Bronchial epithelial cell (primary cell): ENCODE data around the gene BLOC1S3. TPM values are rescaled to one million over a fixed set of nuclear protein-coding genes. Genes with fewer than 3 reads are reported as not detected.

ENCODE experiments used
- DNase-seq: peaks from one replicate; pipeline ENCODE4 v3.0.0-alpha.2; 2010; ENCODE audit warnings: low read depth
- FAIRE-seq: peaks from 2 replicates; lab custom pipeline; 2011; peaks lifted over from hg19 to GRCh38; lab: Jason Lieb, UNC
- H3K27me3 ChIP-seq: 2 replicates; pipeline ENCODE4 v1.5.1; 2011; ENCODE audit warnings: low read length; ENCODE audit not compliant: control insufficient read depth, insufficient read depth
- H3K36me3 ChIP-seq: 2 replicates; pipeline ENCODE4 v1.5.1; 2011; ENCODE audit warnings: low read length; ENCODE audit not compliant: control insufficient read depth, insufficient read depth
- H3K4me3 ChIP-seq: 2 replicates; pipeline ENCODE4 v1.5.1; 2011; ENCODE audit warnings: mild to moderate bottlenecking, low read depth, low read length, control low read depth
- CTCF ChIP-seq: IDR thresholded peaks from 2 replicates; pipeline ENCODE4 v1.5.1; 2011; ENCODE audit warnings: mild to moderate bottlenecking, moderate library complexity, low read length, control low read depth, inconsistent platforms; ENCODE audit not compliant: insufficient read depth, severe bottlenecking
- total RNA-seq: library from RNA; depleted of rRNA; stranded (reverse); fragments of >200 nt; gene quantifications from 2 replicates; pipeline ENCODE4 v1.2.1, GENCODE V29; 2014

The BLOC1S3 gene
- 5.3 and 5.5 TPM in 2 replicates for total RNA-seq

- DNase-seq (peak; percentile 100), FAIRE-seq (peak; percentile 60)
- peaks cover 2% of the 10 kb centered on the region for H3K36me3 ChIP-seq
- H3K4me3 ChIP-seq = peak within 1 kb of the TSS; percentile 98
- peak; percentile 50 for TF ChIP-seq CTCF
- no peaks in the 10 kb centered on the region for H3K27me3 ChIP-seq
Measured at GRCh38 chr19:45178262-45179071, at the start of gene BLOC1S3. Gene BLOC1S3 (plus strand): TSS chr19:45178784. CDS start chr19:45179297, 513 bp downstream.

- TF ChIP-seq CTCF = no peak
Measured at GRCh38 chr19:45128806-45129205, 49.8 kb upstream of the BLOC1S3 start.

GRCh38 chr19:45130236-45130635, 48.3 kb upstream of the BLOC1S3 start:
- H3K27me3 ChIP-seq = no peaks in the 10 kb centered on the region
- FAIRE-seq (no peak), DNase-seq (no peak)
- no peak for TF ChIP-seq CTCF
- H3K36me3 ChIP-seq = no peaks in the 10 kb centered on the region
- no peak overlapping the region for H3K4me3 ChIP-seq

More at GRCh38 chr19:45128806-45129205, 49.8 kb upstream of the BLOC1S3 start:
- no peaks in the 10 kb centered on the region for H3K27me3 ChIP-seq
- no peaks in the 10 kb centered on the region for H3K36me3 ChIP-seq
- DNase-seq (no peak), FAIRE-seq (no peak)
- H3K4me3 ChIP-seq = no peak overlapping the region

- DNase-seq = peak; percentile 62
- FAIRE-seq = no peak
Measured at GRCh38 chr19:45130888-45131615, 47.5 kb upstream of the BLOC1S3 start.

GRCh38 chr19:45133661-45134060, 44.9 kb upstream of the BLOC1S3 start:
- no peak for TF ChIP-seq CTCF

More at GRCh38 chr19:45130888-45131615, 47.5 kb upstream of the BLOC1S3 start:
- Histone ChIP-seq H3K36me3 (no peaks in the 10 kb centered on the region), H3K27me3 (no peaks in the 10 kb centered on the region), H3K4me3 (no peak overlapping the region)
- TF ChIP-seq CTCF = peak; percentile 65

More at GRCh38 chr19:45133661-45134060, 44.9 kb upstream of the BLOC1S3 start:
- FAIRE-seq (no peak), DNase-seq (no peak)
- peaks cover 1% of the 10 kb centered on the region for H3K36me3 ChIP-seq
- no peaks in the 10 kb centered on the region for H3K27me3 ChIP-seq
- no peak overlapping the region for H3K4me3 ChIP-seq
